ENCODE data around the gene MECP2. TPM values are rescaled to one million over a fixed set of nuclear protein-coding genes. Genes with fewer than 3 reads are reported as not detected.
A peak's percentile ranks its signal among the peaks of the same experiment; 100 is the strongest.

Gene MECP2
- total RNA-seq, 1 experiment from 2014 or later = 47.3 TPM

- H3K9me3 ChIP-seq (ENCODE audit: low read length) = no peaks in the 10 kb centered on the region
- H3K4me2 ChIP-seq (ENCODE audit: low read length) = no peak overlapping the region
- H2AFZ ChIP-seq (ENCODE audit: low read length) = no peak overlapping the region
- no peak overlapping the region for H3K9ac ChIP-seq (ENCODE audit: low read length)
- no peak for TF ChIP-seq EZH2 (IDR thresholded peaks at IDR 0.05; ENCODE audit: low read length, unreplicated experiment)
- TF ChIP-seq CTCF (conservative IDR thresholded peaks at IDR 0.05; ENCODE audit: low read depth, low read length) = no peak
- TF ChIP-seq EZH2phosphoT487 (IDR thresholded peaks at IDR 0.05; ENCODE audit: borderline replicate concordance, low read length) = no peak
- intact Hi-C loops (cut with micrococcal nuclease) = no loop called here
- no peaks in the 10 kb centered on the region for H3F3A ChIP-seq (ENCODE audit: low read length, unreplicated experiment)
- POLR2A ChIA-PET (ENCODE audit: unreplicated experiment) = no interaction called here
- H3K27me3 ChIP-seq (ENCODE audit: low read length) = no peaks in the 10 kb centered on the region
- H3K9me2 ChIP-seq (replicated peaks; ENCODE audit: low read length) = no peaks in the 10 kb centered on the region
- ATAC-seq = no peak
- no peak overlapping the region for H3K27ac ChIP-seq (ENCODE audit: low read length)
- no peaks in the 10 kb centered on the region for H4K20me1 ChIP-seq (ENCODE audit: low read length)
- H3K4me1 ChIP-seq (ENCODE audit: insufficient read depth, low read length) = no peaks in the 10 kb centered on the region
- H3K4me3 ChIP-seq (ENCODE audit: low read length) = no peak overlapping the region
- CTCF ChIA-PET = no interaction called here
- 0 out of 2 replicates have a peak, but pooled peaks cover 3% of the 10 kb centered on the region for H3K79me2 ChIP-seq (ENCODE audit: low read length)
- no TSS peak for BruUV-seq (replicated peaks)
- peaks cover 2% of the 10 kb centered on the region; the same call in 1 of the 2 replicates for H3K36me3 ChIP-seq (ENCODE audit: low read depth, low read length)
- DNase-seq = no peak
Measured at GRCh38 chrX:154032160-154032559, 65.4 kb downstream of the MECP2 start.

GRCh38 chrX:154030715-154031305 is 66.7 kb downstream of the MECP2 start:
- intact Hi-C loops (cut with micrococcal nuclease) = no loop called here
- POLR2A ChIA-PET (ENCODE audit: unreplicated experiment) = no interaction called here
- TF ChIP-seq EZH2phosphoT487 (IDR thresholded peaks at IDR 0.05; ENCODE audit: borderline replicate concordance, low read length) (no peak), CTCF (conservative IDR thresholded peaks at IDR 0.05; ENCODE audit: low read depth, low read length) (no peak), EZH2 (IDR thresholded peaks at IDR 0.05; ENCODE audit: low read length, unreplicated experiment) (no peak)
- no peaks in the 10 kb centered on the region for H3K27me3 ChIP-seq (ENCODE audit: low read length)
- H3K9me2 ChIP-seq (replicated peaks; ENCODE audit: low read length) = no peaks in the 10 kb centered on the region
- no peaks in the 10 kb centered on the region for H3K4me1 ChIP-seq (ENCODE audit: insufficient read depth, low read length)
- DNase-seq (no peak), ATAC-seq (no peak)
- no peaks in the 10 kb centered on the region for H3K9me3 ChIP-seq (ENCODE audit: low read length)
- no peak overlapping the region for H3K4me2 ChIP-seq (ENCODE audit: low read length)
- 0 out of 2 replicates have a peak, but pooled peaks cover 3% of the 10 kb centered on the region for H3K79me2 ChIP-seq (ENCODE audit: low read length)
- peaks cover 2% of the 10 kb centered on the region; the same call in 1 of the 2 replicates for H3K36me3 ChIP-seq (ENCODE audit: low read depth, low read length)
- H2AFZ ChIP-seq (ENCODE audit: low read length) = no peak overlapping the region
- CTCF ChIA-PET = no interaction called here
- no peak overlapping the region for H3K27ac ChIP-seq (ENCODE audit: low read length)
- H4K20me1 ChIP-seq (ENCODE audit: low read length) = no peaks in the 10 kb centered on the region
- no peak overlapping the region for H3K4me3 ChIP-seq (ENCODE audit: low read length)
- TSS peak; percentile 21 for BruUV-seq (replicated peaks)
- no peaks in the 10 kb centered on the region for H3F3A ChIP-seq (ENCODE audit: low read length, unreplicated experiment)
- no peak overlapping the region for H3K9ac ChIP-seq (ENCODE audit: low read length)

GRCh38 chrX:154030266-154030665 is 67.3 kb downstream of the MECP2 start:
- TF ChIP-seq EZH2 (IDR thresholded peaks at IDR 0.05; ENCODE audit: low read length, unreplicated experiment) = no peak
- no peak for TF ChIP-seq CTCF (conservative IDR thresholded peaks at IDR 0.05; ENCODE audit: low read depth, low read length)
- TF ChIP-seq EZH2phosphoT487 (IDR thresholded peaks at IDR 0.05; ENCODE audit: borderline replicate concordance, low read length) = no peak
- intact Hi-C loops (cut with micrococcal nuclease) = no loop called here
- CTCF ChIA-PET = no interaction called here
- Histone ChIP-seq H3K9me2 (replicated peaks; ENCODE audit: low read length) (no peaks in the 10 kb centered on the region), H3K36me3 (ENCODE audit: low read depth, low read length) (peaks cover 2% of the 10 kb centered on the region; the same call in 1 of the 2 replicates), H3F3A (ENCODE audit: low read length, unreplicated experiment) (no peaks in the 10 kb centered on the region), H3K4me1 (ENCODE audit: insufficient read depth, low read length) (no peaks in the 10 kb centered on the region), H3K27ac (ENCODE audit: low read length) (no peak overlapping the region), H4K20me1 (ENCODE audit: low read length) (no peaks in the 10 kb centered on the region), H3K4me2 (ENCODE audit: low read length) (no peak overlapping the region), H3K27me3 (ENCODE audit: low read length) (no peaks in the 10 kb centered on the region), H3K4me3 (ENCODE audit: low read length) (no peak overlapping the region), H3K9ac (ENCODE audit: low read length) (no peak overlapping the region), H3K79me2 (ENCODE audit: low read length) (0 out of 2 replicates have a peak, but pooled peaks cover 3% of the 10 kb centered on the region), H2AFZ (ENCODE audit: low read length) (no peak overlapping the region), H3K9me3 (ENCODE audit: low read length) (no peaks in the 10 kb centered on the region)
- POLR2A ChIA-PET (ENCODE audit: unreplicated experiment) = no interaction called here
- BruUV-seq (replicated peaks) = no TSS peak
- no peak for ATAC-seq
- no peak for DNase-seq

All from PC-3 (cell line).